Peyer's patch (tissue), 4 donors: ENCODE results near the gene POMP.

Source experiments
- POLR2A ChIP-seq, 2 donors: fragments of 450-650 bp; IDR thresholded peaks; one replicate each; pipeline ENCODE4 v1.5.1; 2017; ENCODE audit warnings: antibody characterized with exemption in 2 of 2, mild to moderate bottlenecking in 2 of 2, moderate library complexity in 2 of 2
- TF ChIP-seq, protein P1 (sequence below), 6 experiments: fragments of 450-650 bp in 4 of 6; fragments of 200-600 bp in 2 of 6; sonication (generic) in 1 of 6; IDR thresholded peaks; one replicate each; pipeline ENCODE4 v1.5.1; 2017 to 2019; ENCODE audit warnings: antibody characterized with exemption in 6 of 6, mild to moderate bottlenecking in 3 of 6, moderate library complexity in 1 of 6

DNA sequence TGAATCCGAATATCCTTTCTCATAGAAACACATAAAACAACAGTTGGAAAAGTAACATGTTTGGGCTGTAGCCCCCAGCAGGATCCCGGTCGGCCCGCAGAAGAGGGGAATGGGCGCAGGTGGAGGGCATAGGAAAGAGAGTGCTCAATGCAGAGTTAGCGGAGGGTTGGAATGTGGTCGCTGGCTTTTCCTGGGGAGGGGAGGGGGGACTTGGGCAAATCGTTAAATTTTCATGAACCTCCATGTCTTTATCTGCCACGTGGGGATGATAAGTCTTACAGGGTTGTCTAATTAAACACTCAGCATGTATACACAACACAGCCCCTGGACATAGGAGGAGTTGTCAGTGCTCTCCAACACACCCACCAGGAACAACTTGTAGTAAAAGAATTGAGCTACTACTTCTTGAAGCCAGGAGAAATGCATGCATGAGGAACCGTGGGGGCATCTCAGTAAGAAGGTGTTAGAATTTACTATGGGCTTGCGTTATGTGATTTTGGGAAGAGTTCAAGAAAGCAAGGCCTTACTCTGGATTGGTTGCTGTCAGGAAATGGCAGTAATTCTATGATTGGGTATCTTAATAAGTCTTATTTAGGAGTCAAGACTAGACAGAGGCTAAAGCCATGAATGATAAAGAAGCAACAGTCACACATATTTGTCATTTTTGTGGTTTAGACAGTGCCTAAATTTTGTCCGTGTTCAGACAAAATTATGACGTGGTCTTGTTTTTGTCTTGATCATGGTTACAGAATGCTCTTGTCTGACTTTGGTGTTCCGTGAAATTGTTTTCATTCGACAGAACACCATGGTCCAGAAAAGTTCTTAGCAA, 60.5 kb downstream of the POMP start:
- TF ChIP-seq, protein P1, sequence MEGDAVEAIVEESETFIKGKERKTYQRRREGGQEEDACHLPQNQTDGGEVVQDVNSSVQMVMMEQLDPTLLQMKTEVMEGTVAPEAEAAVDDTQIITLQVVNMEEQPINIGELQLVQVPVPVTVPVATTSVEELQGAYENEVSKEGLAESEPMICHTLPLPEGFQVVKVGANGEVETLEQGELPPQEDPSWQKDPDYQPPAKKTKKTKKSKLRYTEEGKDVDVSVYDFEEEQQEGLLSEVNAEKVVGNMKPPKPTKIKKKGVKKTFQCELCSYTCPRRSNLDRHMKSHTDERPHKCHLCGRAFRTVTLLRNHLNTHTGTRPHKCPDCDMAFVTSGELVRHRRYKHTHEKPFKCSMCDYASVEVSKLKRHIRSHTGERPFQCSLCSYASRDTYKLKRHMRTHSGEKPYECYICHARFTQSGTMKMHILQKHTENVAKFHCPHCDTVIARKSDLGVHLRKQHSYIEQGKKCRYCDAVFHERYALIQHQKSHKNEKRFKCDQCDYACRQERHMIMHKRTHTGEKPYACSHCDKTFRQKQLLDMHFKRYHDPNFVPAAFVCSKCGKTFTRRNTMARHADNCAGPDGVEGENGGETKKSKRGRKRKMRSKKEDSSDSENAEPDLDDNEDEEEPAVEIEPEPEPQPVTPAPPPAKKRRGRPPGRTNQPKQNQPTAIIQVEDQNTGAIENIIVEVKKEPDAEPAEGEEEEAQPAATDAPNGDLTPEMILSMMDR (IDR thresholded peaks at IDR 0.05): no peak
- no peak for TF ChIP-seq POLR2A (IDR thresholded peaks at IDR 0.05)
